Liver (tissue), 9 donors: Measurements from ENCODE around the gene CEP78. TPM values are rescaled to one million over a fixed set of nuclear protein-coding genes. Genes with fewer than 3 reads are reported as not detected.

Experiments
- DNase-seq: peaks from one replicate; pipeline ENCODE4 v3.0.0-alpha.2; 2017; ENCODE audit warnings: low spot score
- H3K27ac ChIP-seq, 2 donors: one replicate each; pipeline ENCODE4 v1.7.0; 2013; ENCODE audit warnings: inconsistent platforms in 2 of 2, low read length in 2 of 2, control low read depth in 1 of 2, low read depth in 1 of 2, mild to moderate bottlenecking in 1 of 2
- H3K27me3 ChIP-seq, 4 donors: one replicate each; pipeline versions ENCODE4 v1.6.1 to v1.7.0; 2013; ENCODE audit warnings: low read length in 3 of 4, inconsistent platforms in 1 of 4, mild to moderate bottlenecking in 1 of 4, moderate library complexity in 1 of 4; ENCODE audit not compliant: control insufficient read depth in 4 of 4, insufficient read depth in 4 of 4
- H3K36me3 ChIP-seq, 4 donors: one replicate each; pipeline versions ENCODE4 v1.6.1 to v1.7.0; 2013; ENCODE audit warnings: low read length in 3 of 4, mild to moderate bottlenecking in 3 of 4, low read depth in 1 of 4, moderate library complexity in 1 of 4; ENCODE audit not compliant: control insufficient read depth in 4 of 4, insufficient read depth in 3 of 4
- H3K4me1 ChIP-seq, 4 donors: one replicate each; pipeline versions ENCODE4 v1.6.1 to v1.7.0; 2013; ENCODE audit warnings: low read length in 3 of 4, mild to moderate bottlenecking in 3 of 4, moderate library complexity in 1 of 4; ENCODE audit not compliant: control insufficient read depth in 4 of 4, insufficient read depth in 4 of 4
- H3K4me3 ChIP-seq, 3 donors: one replicate each; pipeline versions ENCODE4 v1.6.1 to v1.7.0; 2013; ENCODE audit warnings: low read length in 3 of 3, control low read depth in 1 of 3, low read depth in 1 of 3, mild to moderate bottlenecking in 1 of 3
- H3K9ac ChIP-seq, 2 donors: one replicate each; pipeline ENCODE4 v1.7.0; 2013; ENCODE audit warnings: low read length in 2 of 2, mild to moderate bottlenecking in 2 of 2, moderate library complexity in 2 of 2, control low read depth in 1 of 2, low read depth in 1 of 2
- H3K9me3 ChIP-seq, 4 donors: one replicate each; pipeline versions ENCODE4 v1.6.1 to v1.7.0; 2013; ENCODE audit warnings: low read length in 3 of 4; ENCODE audit not compliant: control insufficient read depth in 4 of 4
- ATF3 ChIP-seq: IDR thresholded peaks from 2 replicates; pipeline ENCODE4 v1.6.1; 2016; ENCODE audit warnings: antibody characterized with exemption
- CTCF ChIP-seq: fragments of 150-350 bp; IDR thresholded peaks from 2 replicates; pipeline ENCODE4 v1.5.1; 2017; ENCODE audit warnings: improper control_type of control experiment, low read depth, low read length; ENCODE audit not compliant: missing input control
- EGR1 ChIP-seq, 2 donors: IDR thresholded peaks; 2 replicates each; pipeline ENCODE4 v1.6.1; 2016 to 2018; ENCODE audit warnings: antibody characterized with exemption in 2 of 2, low read depth in 2 of 2
- FOXA1 ChIP-seq: IDR thresholded peaks from 2 replicates; pipeline ENCODE4 v1.6.1; 2016; ENCODE audit warnings: antibody characterized with exemption
- FOXA2 ChIP-seq: IDR thresholded peaks from 2 replicates; pipeline ENCODE4 v1.6.1; 2016; ENCODE audit warnings: antibody characterized with exemption
- GABPA ChIP-seq, 2 donors: IDR thresholded peaks in 1 of 2; conservative IDR thresholded peaks in 1 of 2; 2 replicates each; pipeline ENCODE4 v1.6.1; 2016; ENCODE audit warnings: antibody characterized with exemption in 2 of 2, mild to moderate bottlenecking in 1 of 2, moderate library complexity in 1 of 2
- HNF4A ChIP-seq, 2 donors: conservative IDR thresholded peaks; 2 replicates each; pipeline ENCODE4 v1.6.1; 2016; ENCODE audit warnings: antibody characterized with exemption in 2 of 2, mild to moderate bottlenecking in 2 of 2
- HNF4G ChIP-seq: IDR thresholded peaks from 2 replicates; pipeline ENCODE4 v1.6.1; 2016; ENCODE audit warnings: antibody characterized with exemption
- JUND ChIP-seq, 2 donors: IDR thresholded peaks; 2 replicates each; pipeline ENCODE4 v1.6.1; 2016; ENCODE audit warnings: antibody characterized with exemption in 2 of 2
- MAX ChIP-seq: IDR thresholded peaks from 2 replicates; pipeline ENCODE4 v1.6.1; 2016; ENCODE audit warnings: antibody characterized with exemption
- NR2F2 ChIP-seq: IDR thresholded peaks from 2 replicates; pipeline ENCODE4 v1.6.1; 2016; ENCODE audit warnings: antibody characterized with exemption
- RAD21 ChIP-seq, 2 donors: IDR thresholded peaks; 2 replicates each; pipeline ENCODE4 v1.6.1; 2016; ENCODE audit warnings: antibody characterized with exemption in 2 of 2, mild to moderate bottlenecking in 2 of 2
- REST ChIP-seq: IDR thresholded peaks from 2 replicates; pipeline ENCODE4 v1.6.1; 2016; ENCODE audit warnings: antibody characterized with exemption, mild to moderate bottlenecking
- RXRA ChIP-seq, 2 donors: IDR thresholded peaks; 2 replicates each; pipeline ENCODE4 v1.6.1; 2017 to 2018; ENCODE audit warnings: antibody characterized with exemption in 2 of 2, mild to moderate bottlenecking in 1 of 2
- SP1 ChIP-seq: IDR thresholded peaks from 2 replicates; pipeline ENCODE4 v1.6.1; 2018; ENCODE audit warnings: antibody characterized with exemption, mild to moderate bottlenecking
- TAF1 ChIP-seq: conservative IDR thresholded peaks from 2 replicates; pipeline ENCODE4 v1.6.1; 2016; ENCODE audit warnings: antibody characterized with exemption, mild to moderate bottlenecking
- YY1 ChIP-seq: IDR thresholded peaks from 2 replicates; pipeline ENCODE4 v1.6.1; 2016; ENCODE audit warnings: antibody characterized with exemption, mild to moderate bottlenecking
- ZBTB33 ChIP-seq: IDR thresholded peaks from 2 replicates; pipeline ENCODE4 v1.6.1; 2016; ENCODE audit warnings: antibody characterized with exemption
- WGBS: extraction: QIAGEN DNeasy Blood & Tissue Kit; methylation state at CpG from one replicate; pipeline ENCODE4 v1.1.7; 2013; 5-methylcytosine and 5-hydroxymethylcytosine counted together
- polyA plus RNA-seq, 2 donors: library from polyadenylated mRNA; stranded (reverse) in 1 of 2; unstranded in 1 of 2; fragments of 200-250 nt in 1 of 2; fragments of >200 nt in 1 of 2; fragmentation: Nextera tagmentation in 1 of 2; extraction: Ambion mirVana in 1 of 2; gene quantifications; one replicate each; pipeline versions ENCODE4 v1.2.1 to v1.2.3, GENCODE V29; 2013 to 2015
- total RNA-seq, 2 donors: library from RNA; depleted of rRNA; stranded (reverse); fragments of >200 nt; gene quantifications; one replicate each; pipeline ENCODE4 v1.2.3, GENCODE V29; 2014
- donor health status: healthy.
- donor health status: healthy.
- donor health status: healthy.
- donor health status: healthy.
- donor health status: healthy.

CEP78 gene
- total and polyA plus RNA-seq, 4 donors, result 2.6 to 12.0 (median 6.4) TPM

- Histone ChIP-seq H3K4me1 (peaks cover 0 to 2% (median 0%) of the 10 kb centered on the region in 4 donors), H3K4me3 (no peak overlapping the region), H3K9me3 (no peaks in the 10 kb centered on the region), H3K9ac (no peak overlapping the region), H3K27ac (no peak overlapping the region), H3K36me3 (no peaks in the 10 kb centered on the region), H3K27me3 (no peaks in the 10 kb centered on the region)
- TF ChIP-seq ZBTB33, result no peak
- no peak for TF ChIP-seq JUND (IDR thresholded peaks at IDR 0.05)
- no peak for TF ChIP-seq YY1
- TF ChIP-seq HNF4A (conservative IDR thresholded peaks at IDR 0.05), result no peak
- TF ChIP-seq FOXA2, result no peak
- no peak for TF ChIP-seq CTCF
- TF ChIP-seq EGR1 (IDR thresholded peaks at IDR 0.05; ENCODE audit: low read depth in 2 of 2), result no peak
- no peak for TF ChIP-seq FOXA1
- TF ChIP-seq REST, result no peak
- TF ChIP-seq RXRA (IDR thresholded peaks at IDR 0.05), result no peak
- TF ChIP-seq GABPA (IDR thresholded peaks at IDR 0.05 in 1 of 2, conservative IDR thresholded peaks at IDR 0.05 in 1 of 2), result no peak
- no peak for TF ChIP-seq ATF3
- TF ChIP-seq SP1, result no peak
- no peak for TF ChIP-seq TAF1
- no peak for TF ChIP-seq HNF4G
- no peak for TF ChIP-seq MAX
- no peak for TF ChIP-seq RAD21 (IDR thresholded peaks at IDR 0.05)
- no peak for TF ChIP-seq NR2F2
- WGBS, result 84% methylated on average over 5 of the region's 5 CpGs
- DNase-seq, result no peak
Observed at GRCh38 chr9:78189461-78189860, 46.4 kb upstream of the CEP78 start.
